Liver (tissue), 3 donors: ENCODE measurements around the gene ASB13.

Experiments used
- TF ChIP-seq, protein P1 (sequence below): fragments of 150-350 bp; IDR thresholded peaks from 2 replicates; pipeline ENCODE4 v1.5.1; 2017; ENCODE audit warnings: improper control_type of control experiment, low read depth, low read length; ENCODE audit not compliant: missing input control
- TF ChIP-seq, protein P2 (sequence below): IDR thresholded peaks from 2 replicates; pipeline ENCODE4 v1.6.1; 2016; ENCODE audit warnings: antibody characterized with exemption
- TF ChIP-seq, protein P3 (sequence below): IDR thresholded peaks from 2 replicates; pipeline ENCODE4 v1.6.1; 2016; ENCODE audit warnings: antibody characterized with exemption
- donor health status: healthy.
- donor health status: healthy.

DNA sequence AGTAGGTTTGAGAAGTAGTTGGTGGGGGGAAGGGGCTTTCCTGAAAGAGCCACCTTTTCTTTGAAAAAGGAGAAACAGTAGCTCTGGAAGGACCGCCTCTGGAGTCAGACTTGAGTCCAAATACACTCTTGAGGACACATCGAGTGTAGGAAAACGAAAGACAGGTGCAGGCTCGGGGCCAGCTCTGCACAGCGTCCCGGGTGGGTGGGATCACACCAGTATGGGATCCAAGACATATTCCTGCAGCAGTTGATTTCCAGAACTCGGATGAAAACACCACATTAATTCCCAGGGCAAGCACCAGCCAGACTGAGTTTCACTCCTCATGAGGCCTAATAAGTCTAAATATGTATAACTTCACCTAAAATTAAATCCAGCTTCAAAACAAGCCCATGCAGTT is 61.4 kb downstream of the ASB13 start:
- TF ChIP-seq, protein P1, sequence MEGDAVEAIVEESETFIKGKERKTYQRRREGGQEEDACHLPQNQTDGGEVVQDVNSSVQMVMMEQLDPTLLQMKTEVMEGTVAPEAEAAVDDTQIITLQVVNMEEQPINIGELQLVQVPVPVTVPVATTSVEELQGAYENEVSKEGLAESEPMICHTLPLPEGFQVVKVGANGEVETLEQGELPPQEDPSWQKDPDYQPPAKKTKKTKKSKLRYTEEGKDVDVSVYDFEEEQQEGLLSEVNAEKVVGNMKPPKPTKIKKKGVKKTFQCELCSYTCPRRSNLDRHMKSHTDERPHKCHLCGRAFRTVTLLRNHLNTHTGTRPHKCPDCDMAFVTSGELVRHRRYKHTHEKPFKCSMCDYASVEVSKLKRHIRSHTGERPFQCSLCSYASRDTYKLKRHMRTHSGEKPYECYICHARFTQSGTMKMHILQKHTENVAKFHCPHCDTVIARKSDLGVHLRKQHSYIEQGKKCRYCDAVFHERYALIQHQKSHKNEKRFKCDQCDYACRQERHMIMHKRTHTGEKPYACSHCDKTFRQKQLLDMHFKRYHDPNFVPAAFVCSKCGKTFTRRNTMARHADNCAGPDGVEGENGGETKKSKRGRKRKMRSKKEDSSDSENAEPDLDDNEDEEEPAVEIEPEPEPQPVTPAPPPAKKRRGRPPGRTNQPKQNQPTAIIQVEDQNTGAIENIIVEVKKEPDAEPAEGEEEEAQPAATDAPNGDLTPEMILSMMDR, result no peak
- TF ChIP-seq, protein P2, sequence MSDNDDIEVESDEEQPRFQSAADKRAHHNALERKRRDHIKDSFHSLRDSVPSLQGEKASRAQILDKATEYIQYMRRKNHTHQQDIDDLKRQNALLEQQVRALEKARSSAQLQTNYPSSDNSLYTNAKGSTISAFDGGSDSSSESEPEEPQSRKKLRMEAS, result no peak
- TF ChIP-seq, protein P3, sequence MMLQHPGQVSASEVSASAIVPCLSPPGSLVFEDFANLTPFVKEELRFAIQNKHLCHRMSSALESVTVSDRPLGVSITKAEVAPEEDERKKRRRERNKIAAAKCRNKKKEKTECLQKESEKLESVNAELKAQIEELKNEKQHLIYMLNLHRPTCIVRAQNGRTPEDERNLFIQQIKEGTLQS, result no peak
